ENCODE results near the gene FAM110A.
A peak's percentile ranks its signal among the peaks of the same experiment; 100 is the strongest.

FAM110A gene

GRCh38 chr20:853406-853996 lies 20.0 kb downstream of the FAM110A start:
- H2AFZ ChIP-seq (ENCODE audit: low read length), result no peak overlapping the region
- H3K4me1 ChIP-seq (ENCODE audit: insufficient read depth, low read length, poor library complexity, severe bottlenecking), result peaks cover 15% of the 10 kb centered on the region
- no peaks in the 10 kb centered on the region for H3K27me3 ChIP-seq (ENCODE audit: insufficient read depth, low read length, poor library complexity, severe bottlenecking)
- H4K20me1 ChIP-seq (ENCODE audit: insufficient read depth, low read length, poor library complexity, severe bottlenecking), result no peaks in the 10 kb centered on the region
- TF ChIP-seq, protein P1, sequence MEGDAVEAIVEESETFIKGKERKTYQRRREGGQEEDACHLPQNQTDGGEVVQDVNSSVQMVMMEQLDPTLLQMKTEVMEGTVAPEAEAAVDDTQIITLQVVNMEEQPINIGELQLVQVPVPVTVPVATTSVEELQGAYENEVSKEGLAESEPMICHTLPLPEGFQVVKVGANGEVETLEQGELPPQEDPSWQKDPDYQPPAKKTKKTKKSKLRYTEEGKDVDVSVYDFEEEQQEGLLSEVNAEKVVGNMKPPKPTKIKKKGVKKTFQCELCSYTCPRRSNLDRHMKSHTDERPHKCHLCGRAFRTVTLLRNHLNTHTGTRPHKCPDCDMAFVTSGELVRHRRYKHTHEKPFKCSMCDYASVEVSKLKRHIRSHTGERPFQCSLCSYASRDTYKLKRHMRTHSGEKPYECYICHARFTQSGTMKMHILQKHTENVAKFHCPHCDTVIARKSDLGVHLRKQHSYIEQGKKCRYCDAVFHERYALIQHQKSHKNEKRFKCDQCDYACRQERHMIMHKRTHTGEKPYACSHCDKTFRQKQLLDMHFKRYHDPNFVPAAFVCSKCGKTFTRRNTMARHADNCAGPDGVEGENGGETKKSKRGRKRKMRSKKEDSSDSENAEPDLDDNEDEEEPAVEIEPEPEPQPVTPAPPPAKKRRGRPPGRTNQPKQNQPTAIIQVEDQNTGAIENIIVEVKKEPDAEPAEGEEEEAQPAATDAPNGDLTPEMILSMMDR (conservative IDR thresholded peaks at IDR 0.05; ENCODE audit: low read length), result no peak
- TF ChIP-seq EZH2phosphoT487 (IDR thresholded peaks at IDR 0.05; ENCODE audit: borderline replicate concordance), result no peak
- H3F3A ChIP-seq (ENCODE audit: low read depth), result no peaks in the 10 kb centered on the region
- H3K9me2 ChIP-seq (replicated peaks; ENCODE audit: low read depth, low read length), result no peaks in the 10 kb centered on the region
- no peak overlapping the region for H3K9ac ChIP-seq (ENCODE audit: low read depth, low read length, poor library complexity, severe bottlenecking)
- no peak overlapping the region for H3K4me2 ChIP-seq (ENCODE audit: low read depth, low read length, poor library complexity, severe bottlenecking)
- peaks cover 4% of the 10 kb centered on the region for H3K79me2 ChIP-seq (ENCODE audit: insufficient read depth, low read length)
- H3K36me3 ChIP-seq (ENCODE audit: insufficient read depth, low read length), result no peaks in the 10 kb centered on the region
- no peaks in the 10 kb centered on the region for H3K9me3 ChIP-seq (ENCODE audit: insufficient read depth, low read depth, low read length)
- H3K4me3 ChIP-seq (ENCODE audit: low read length, poor library complexity, severe bottlenecking), result no peak overlapping the region

DNA sequence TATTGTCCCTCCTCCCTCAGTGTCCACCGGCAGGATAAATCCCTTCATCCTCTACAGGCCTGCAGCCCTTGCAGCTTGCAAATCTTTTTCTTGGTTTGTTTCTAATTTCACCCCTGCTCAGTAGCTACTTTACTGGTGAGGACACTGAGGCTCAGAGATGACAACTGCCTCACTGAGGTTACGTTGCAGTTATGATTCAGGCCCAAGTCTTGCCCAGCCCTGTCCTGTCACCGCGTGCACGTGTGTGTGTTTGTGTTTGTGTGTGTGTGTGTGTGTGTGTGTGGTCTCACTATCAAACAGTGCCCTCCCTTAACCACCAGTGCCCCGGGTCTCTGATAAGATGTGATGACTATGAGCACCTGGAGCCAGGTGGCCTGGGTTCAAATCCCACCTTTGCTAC lies 21.1 kb downstream of the FAM110A start:
- no peaks in the 10 kb centered on the region for H3K9me2 ChIP-seq (replicated peaks; ENCODE audit: low read depth, low read length)
- H3K79me2 ChIP-seq (ENCODE audit: insufficient read depth, low read length), result no peaks in the 10 kb centered on the region; the same call in 1 of the 2 replicates
- H3K4me1 ChIP-seq (ENCODE audit: insufficient read depth, low read length, poor library complexity, severe bottlenecking), result peaks cover 20% of the 10 kb centered on the region
- H3K4me3 ChIP-seq (ENCODE audit: low read length, poor library complexity, severe bottlenecking), result no peak overlapping the region
- H3F3A ChIP-seq (ENCODE audit: low read depth), result no peaks in the 10 kb centered on the region
- no peaks in the 10 kb centered on the region for H3K27me3 ChIP-seq (ENCODE audit: insufficient read depth, low read length, poor library complexity, severe bottlenecking)
- H4K20me1 ChIP-seq (ENCODE audit: insufficient read depth, low read length, poor library complexity, severe bottlenecking), result no peaks in the 10 kb centered on the region
- no peaks in the 10 kb centered on the region for H3K36me3 ChIP-seq (ENCODE audit: insufficient read depth, low read length)
- no peak overlapping the region for H3K9ac ChIP-seq (ENCODE audit: low read depth, low read length, poor library complexity, severe bottlenecking)
- no peak overlapping the region for H2AFZ ChIP-seq (ENCODE audit: low read length)
- H3K4me2 ChIP-seq (ENCODE audit: low read depth, low read length, poor library complexity, severe bottlenecking), result no peak overlapping the region
- TF ChIP-seq EZH2phosphoT487 (IDR thresholded peaks at IDR 0.05; ENCODE audit: borderline replicate concordance), result no peak
- TF ChIP-seq, protein P1 (conservative IDR thresholded peaks at IDR 0.05; ENCODE audit: low read length), result no peak
- no peaks in the 10 kb centered on the region for H3K9me3 ChIP-seq (ENCODE audit: insufficient read depth, low read depth, low read length)

GRCh38 chr20:855466-856360 lies 22.2 kb downstream of the FAM110A start:
- Histone ChIP-seq H3K27me3 (ENCODE audit: insufficient read depth, low read length, poor library complexity, severe bottlenecking) (no peaks in the 10 kb centered on the region), H4K20me1 (ENCODE audit: insufficient read depth, low read length, poor library complexity, severe bottlenecking) (no peaks in the 10 kb centered on the region), H3K4me3 (ENCODE audit: low read length, poor library complexity, severe bottlenecking) (no peak overlapping the region), H3F3A (ENCODE audit: low read depth) (no peaks in the 10 kb centered on the region), H3K4me1 (ENCODE audit: insufficient read depth, low read length, poor library complexity, severe bottlenecking) (peaks cover 27% of the 10 kb centered on the region), H3K9me3 (ENCODE audit: insufficient read depth, low read depth, low read length) (no peaks in the 10 kb centered on the region), H3K36me3 (ENCODE audit: insufficient read depth, low read length) (no peaks in the 10 kb centered on the region), H3K4me2 (ENCODE audit: low read depth, low read length, poor library complexity, severe bottlenecking) (no peak overlapping the region), H3K9ac (ENCODE audit: low read depth, low read length, poor library complexity, severe bottlenecking) (peak overlapping the region; percentile 16), H3K9me2 (replicated peaks; ENCODE audit: low read depth, low read length) (no peaks in the 10 kb centered on the region), H2AFZ (ENCODE audit: low read length) (no peak overlapping the region), H3K79me2 (ENCODE audit: insufficient read depth, low read length) (no peaks in the 10 kb centered on the region; the same call in 1 of the 2 replicates)
- no peak for TF ChIP-seq EZH2phosphoT487 (IDR thresholded peaks at IDR 0.05; ENCODE audit: borderline replicate concordance)
